ENCODE results near the gene G2E3. TPM values are rescaled to one million over a fixed set of nuclear protein-coding genes. Genes with fewer than 3 reads are reported as not detected.
"Not testable (repeated sequence)": the region's sequence is repeated elsewhere in the genome, so short reads cannot be mapped to it uniquely, and the experiment has no call there.

G2E3 gene
- total RNA-seq, 1 donor from 2014 or later: 7.6 TPM

DNA sequence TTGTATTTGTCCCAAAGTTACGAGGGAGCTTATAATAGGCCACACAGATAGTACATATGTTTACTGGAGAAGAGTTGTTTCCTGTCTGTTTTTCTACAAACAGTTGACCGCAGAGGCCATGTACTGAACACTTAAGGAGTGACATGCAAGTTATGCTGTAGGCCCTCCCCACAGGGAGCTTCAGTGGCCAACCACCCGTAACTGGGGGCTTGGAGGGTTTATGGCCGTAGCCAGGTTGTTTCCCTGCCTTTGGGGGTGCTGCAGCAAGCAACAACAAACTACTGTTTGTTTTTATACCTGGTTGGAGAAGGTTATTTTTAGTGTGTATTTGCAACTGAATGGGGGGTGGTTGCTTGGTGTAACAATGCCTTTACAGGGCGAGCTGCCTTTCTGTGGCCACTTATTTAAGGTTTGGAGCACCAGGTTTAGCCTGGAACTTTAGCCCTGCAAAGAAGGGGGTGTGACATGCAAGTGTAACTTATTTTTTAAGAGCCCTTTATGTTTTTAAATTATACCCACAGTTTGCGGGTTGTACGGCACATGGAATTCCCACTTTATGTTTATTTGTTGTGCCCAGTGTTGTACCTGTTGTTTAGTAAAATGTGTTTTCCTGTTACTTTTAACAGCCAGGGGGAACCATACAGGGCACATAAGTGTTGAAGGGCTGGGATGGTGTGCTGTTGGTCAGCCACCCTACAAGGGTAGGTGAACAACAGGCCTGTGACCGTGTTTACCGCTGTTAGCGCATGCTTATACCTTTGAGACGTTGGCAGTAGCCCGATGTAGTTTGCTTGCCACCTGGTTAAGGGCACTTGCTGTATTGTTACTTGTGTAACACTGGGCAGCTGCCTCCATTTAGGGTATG, 29.9 kb upstream of the G2E3 start:
- Histone ChIP-seq H3K9me3 (replicated peaks) (no peaks in the 10 kb centered on the region), H3K4me1 (no peaks in the 10 kb centered on the region), H3K36me3 (no peaks in the 10 kb centered on the region), H3K27me3 (ENCODE audit: low read depth) (no peaks in the 10 kb centered on the region), H3K4me3 (no peak overlapping the region), H3K27ac (replicated peaks) (no peak overlapping the region)
- TF ChIP-seq, protein P1, sequence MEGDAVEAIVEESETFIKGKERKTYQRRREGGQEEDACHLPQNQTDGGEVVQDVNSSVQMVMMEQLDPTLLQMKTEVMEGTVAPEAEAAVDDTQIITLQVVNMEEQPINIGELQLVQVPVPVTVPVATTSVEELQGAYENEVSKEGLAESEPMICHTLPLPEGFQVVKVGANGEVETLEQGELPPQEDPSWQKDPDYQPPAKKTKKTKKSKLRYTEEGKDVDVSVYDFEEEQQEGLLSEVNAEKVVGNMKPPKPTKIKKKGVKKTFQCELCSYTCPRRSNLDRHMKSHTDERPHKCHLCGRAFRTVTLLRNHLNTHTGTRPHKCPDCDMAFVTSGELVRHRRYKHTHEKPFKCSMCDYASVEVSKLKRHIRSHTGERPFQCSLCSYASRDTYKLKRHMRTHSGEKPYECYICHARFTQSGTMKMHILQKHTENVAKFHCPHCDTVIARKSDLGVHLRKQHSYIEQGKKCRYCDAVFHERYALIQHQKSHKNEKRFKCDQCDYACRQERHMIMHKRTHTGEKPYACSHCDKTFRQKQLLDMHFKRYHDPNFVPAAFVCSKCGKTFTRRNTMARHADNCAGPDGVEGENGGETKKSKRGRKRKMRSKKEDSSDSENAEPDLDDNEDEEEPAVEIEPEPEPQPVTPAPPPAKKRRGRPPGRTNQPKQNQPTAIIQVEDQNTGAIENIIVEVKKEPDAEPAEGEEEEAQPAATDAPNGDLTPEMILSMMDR (IDR thresholded peaks at IDR 0.05; ENCODE audit: borderline replicate concordance): no peak
- intact Hi-C loops (cut with micrococcal nuclease): no loop called here
- DNase-seq: no peak

DNA sequence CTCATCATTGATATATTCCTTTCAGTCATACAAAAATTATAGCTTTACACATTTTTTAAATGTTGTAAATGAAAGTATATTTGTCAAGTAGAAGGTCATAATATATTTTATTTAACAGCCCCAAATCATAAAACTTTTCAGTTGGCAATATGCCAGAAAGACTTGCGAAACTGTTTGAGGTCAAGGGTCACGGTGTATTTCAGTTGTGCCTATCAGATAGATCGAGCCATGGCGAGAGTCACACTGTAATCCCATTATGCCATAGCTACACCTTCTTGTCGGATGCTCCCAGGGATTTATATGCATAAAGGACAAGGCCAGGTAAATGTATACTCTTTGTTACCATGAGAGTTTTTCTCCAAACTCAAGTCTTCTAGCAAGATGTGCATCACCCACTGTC, 26.7 kb upstream of the G2E3 start:
- Histone ChIP-seq H3K36me3 (no peaks in the 10 kb centered on the region), H3K27ac (replicated peaks) (no peak overlapping the region), H3K9me3 (replicated peaks) (no peaks in the 10 kb centered on the region), H3K27me3 (ENCODE audit: low read depth) (peaks cover 18% of the 10 kb centered on the region), H3K4me1 (no peaks in the 10 kb centered on the region), H3K4me3 (no peak overlapping the region)
- no peak for DNase-seq
- intact Hi-C loops (cut with micrococcal nuclease): no loop called here
- TF ChIP-seq, protein P1 (IDR thresholded peaks at IDR 0.05; ENCODE audit: borderline replicate concordance): no peak

DNA sequence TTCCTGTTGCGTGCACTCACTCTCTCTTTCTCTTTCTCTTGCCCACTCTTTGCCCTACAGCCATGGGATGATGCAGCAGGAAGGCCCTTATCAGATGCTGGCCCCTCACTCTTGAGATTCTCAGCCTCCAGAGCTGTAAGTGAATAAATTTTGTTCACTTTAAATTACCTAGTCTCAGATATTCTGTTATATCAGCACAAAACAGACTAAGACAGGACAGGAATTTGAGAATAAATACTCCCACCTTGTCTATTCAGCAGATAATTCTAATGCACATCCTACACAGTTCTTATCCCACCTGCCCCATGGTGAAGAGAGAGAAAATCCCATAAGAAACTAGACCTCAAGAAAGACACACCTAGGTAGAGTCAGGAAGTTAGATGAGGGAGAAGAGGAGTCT, 25.8 kb upstream of the G2E3 start:
- no peaks in the 10 kb centered on the region for H3K4me1 ChIP-seq
- TF ChIP-seq, protein P1 (IDR thresholded peaks at IDR 0.05; ENCODE audit: borderline replicate concordance): no peak
- DNase-seq: no peak
- no peak overlapping the region for H3K27ac ChIP-seq (replicated peaks)
- H3K36me3 ChIP-seq: no peaks in the 10 kb centered on the region
- no peaks in the 10 kb centered on the region for H3K9me3 ChIP-seq (replicated peaks)
- no peak overlapping the region for H3K4me3 ChIP-seq
- intact Hi-C loops (cut with micrococcal nuclease): no loop called here
- H3K27me3 ChIP-seq (ENCODE audit: low read depth): peaks cover 20% of the 10 kb centered on the region

DNA sequence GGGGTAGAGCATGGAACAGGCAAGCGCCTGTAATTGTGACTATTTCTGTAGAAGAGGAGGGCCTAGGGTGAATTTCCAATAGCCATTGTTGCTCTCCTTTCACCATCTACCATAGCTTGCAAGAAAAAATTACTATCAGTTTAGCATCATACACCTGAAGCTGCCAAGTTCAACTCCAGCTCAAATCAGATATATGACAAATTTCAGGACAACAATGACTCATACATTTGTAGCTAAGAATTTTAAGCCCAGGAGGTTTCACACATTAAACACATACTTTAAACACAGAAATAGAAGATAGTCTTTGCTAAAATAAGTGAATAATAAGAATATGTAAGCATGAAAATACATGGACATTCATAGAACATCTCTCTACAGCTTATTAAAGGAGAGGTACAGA, 17.6 kb upstream of the G2E3 start:
- DNase-seq: no peak
- H3K27ac ChIP-seq (replicated peaks): no peak overlapping the region
- peaks cover 12% of the 10 kb centered on the region for H3K27me3 ChIP-seq (ENCODE audit: low read depth)
- peaks cover 21% of the 10 kb centered on the region for H3K9me3 ChIP-seq (replicated peaks)
- no peak overlapping the region for H3K4me3 ChIP-seq
- intact Hi-C loops (cut with micrococcal nuclease): no loop called here
- TF ChIP-seq, protein P1 (IDR thresholded peaks at IDR 0.05; ENCODE audit: borderline replicate concordance): no peak
- no peaks in the 10 kb centered on the region for H3K36me3 ChIP-seq
- no peaks in the 10 kb centered on the region for H3K4me1 ChIP-seq

DNA sequence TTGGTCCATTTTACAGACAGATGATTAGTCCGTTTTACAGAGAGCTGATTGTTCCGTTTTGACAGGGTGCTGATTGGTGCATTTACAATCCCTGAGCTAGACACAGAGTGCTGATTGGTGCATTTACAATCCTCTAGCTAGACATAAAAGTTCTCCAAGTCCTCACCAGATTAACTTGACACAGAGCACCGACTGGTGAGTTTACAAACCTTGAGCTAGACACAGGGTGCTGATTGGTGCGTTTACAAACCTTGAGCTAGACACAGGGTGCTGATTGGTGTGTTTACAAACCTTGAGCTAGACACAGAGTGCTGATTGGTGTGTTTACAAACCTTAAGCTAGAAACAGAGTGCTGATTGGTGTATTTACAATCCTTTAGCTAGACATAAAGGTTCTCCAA, 12.2 kb upstream of the G2E3 start:
- Histone ChIP-seq H3K27me3 (ENCODE audit: low read depth) (peaks cover 27% of the 10 kb centered on the region), H3K9me3 (replicated peaks) (peaks cover 21% of the 10 kb centered on the region)
- DNase-seq; H3K27ac ChIP-seq (replicated peaks); H3K4me3 ChIP-seq; H3K4me1 ChIP-seq; intact Hi-C loops (cut with micrococcal nuclease); H3K36me3 ChIP-seq: not testable (repeated sequence)

DNA sequence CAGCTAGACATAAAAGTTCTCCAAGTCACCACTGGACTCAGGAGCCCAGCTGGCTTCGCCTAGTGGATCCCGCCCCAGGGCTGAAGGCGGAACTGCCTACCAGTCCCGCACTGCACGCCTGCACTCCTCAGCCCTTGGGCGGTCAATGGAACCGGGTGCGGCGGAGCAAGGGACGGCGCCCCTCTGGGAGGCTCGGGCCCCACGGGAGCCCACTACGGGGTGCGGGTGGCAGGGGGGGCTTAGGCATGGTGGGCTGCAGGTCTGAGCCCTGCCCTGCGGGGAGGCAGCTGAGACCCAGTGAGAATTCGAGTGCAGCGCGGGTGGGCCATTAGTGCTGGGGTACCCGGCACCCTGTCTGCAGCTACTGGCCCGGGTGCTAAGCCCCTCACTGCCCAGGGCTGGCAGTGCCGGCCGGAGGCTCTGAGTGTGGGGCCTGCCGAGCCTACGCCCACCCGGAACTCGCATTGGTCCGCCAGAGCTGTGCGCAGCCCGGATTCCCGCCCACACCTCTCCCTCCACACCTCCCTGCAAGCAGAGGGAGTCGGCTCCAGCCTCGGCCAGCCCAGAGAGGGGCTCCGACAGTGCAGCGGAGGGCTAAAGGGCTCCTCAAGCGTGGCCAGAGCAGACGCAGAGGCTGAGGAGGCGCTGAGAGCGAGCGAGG, 11.4 kb upstream of the G2E3 start:
- Histone ChIP-seq H3K9me3 (replicated peaks) (peaks cover 21% of the 10 kb centered on the region), H3K27ac (replicated peaks) (no peak overlapping the region), H3K36me3 (no peaks in the 10 kb centered on the region), H3K27me3 (ENCODE audit: low read depth) (peaks cover 27% of the 10 kb centered on the region), H3K4me1 (no peaks in the 10 kb centered on the region), H3K4me3 (no peak overlapping the region)
- no peak for DNase-seq
- intact Hi-C loops (cut with micrococcal nuclease): no loop called here
- TF ChIP-seq, protein P1 (IDR thresholded peaks at IDR 0.05; ENCODE audit: borderline replicate concordance): no peak

All from left ventricle myocardium inferior (tissue), 1 donor.